AG08396 (cell line): ENCODE data around the gene CRYGD.
"Not testable (repeated sequence)": the region's sequence is repeated elsewhere in the genome, so short reads cannot be mapped to it uniquely, and the experiment has no call there.

Experiments used
- DNase-seq: peaks from one replicate; pipeline ENCODE4 v3.0.0; 2012; ENCODE audit warnings: low spot score, mixed read lengths

The CRYGD gene

GRCh38 chr2:208124013-208124715, at the start of gene CRYGD:
CRYGD (minus strand) TSS chr2:208124524; CDS start chr2:208124473, 51 bp downstream.
- DNase-seq = not testable (repeated sequence)

GRCh38 chr2:208172125-208172524, 47.8 kb upstream of the CRYGD start:
- no peak for DNase-seq

- DNase-seq = no peak
Observed at GRCh38 chr2:208164951-208165755, 40.8 kb upstream of the CRYGD start.

GRCh38 chr2:208163489-208163888, 39.2 kb upstream of the CRYGD start, which contains the start of gene CRYGA:
CRYGA (minus strand) TSS chr2:208163589; CDS start chr2:208163556, 33 bp downstream.
- DNase-seq = no peak

GRCh38 chr2:208156439-208156838, 32.1 kb upstream of the CRYGD start:
- DNase-seq = no peak

GRCh38 chr2:208153156-208153555, 28.8 kb upstream of the CRYGD start:
- no peak for DNase-seq

GRCh38 chr2:208150956-208151355, 26.6 kb upstream of the CRYGD start:
- no peak for DNase-seq

GRCh38 chr2:208150094-208150493, 25.8 kb upstream of the CRYGD start:
- DNase-seq = no peak

- DNase-seq = no peak
Observed at GRCh38 chr2:208148803-208149202, 24.5 kb upstream of the CRYGD start.

- no peak for DNase-seq
Observed at GRCh38 chr2:208147759-208148158, 23.4 kb upstream of the CRYGD start.

- DNase-seq = no peak
Observed at GRCh38 chr2:208147008-208147407, 22.7 kb upstream of the CRYGD start.

GRCh38 chr2:208146006-208146405, 21.7 kb upstream of the CRYGD start, which contains the start of gene CRYGB:
CRYGB (minus strand) TSS chr2:208146158; CDS start chr2:208146120, 38 bp downstream.
- no peak for DNase-seq

GRCh38 chr2:208142925-208143799, 18.8 kb upstream of the CRYGD start:
- no peak for DNase-seq

GRCh38 chr2:208142240-208142924, 18.1 kb upstream of the CRYGD start:
- no peak for DNase-seq

- DNase-seq = no peak
Observed at GRCh38 chr2:208139447-208139846, 15.1 kb upstream of the CRYGD start.

GRCh38 chr2:208138334-208138733, 14.0 kb upstream of the CRYGD start:
- not testable (repeated sequence) for DNase-seq

GRCh38 chr2:208136716-208137094, 12.4 kb upstream of the CRYGD start:
- DNase-seq = no peak

- no peak for DNase-seq
Observed at GRCh38 chr2:208135794-208136715, 11.7 kb upstream of the CRYGD start.

- no peak for DNase-seq
Observed at GRCh38 chr2:208134928-208135586, 10.7 kb upstream of the CRYGD start.

GRCh38 chr2:208130712-208131110, 6.4 kb upstream of the CRYGD start:
- DNase-seq = no peak
